Left lung (tissue), 10 donors: ENCODE results near the gene NRG3. TPM values are rescaled to one million over a fixed set of nuclear protein-coding genes. Genes with fewer than 3 reads are reported as not detected.

Source experiments
- ATAC-seq: fragments of 200-7000 bp; cut with Tn5 transposase; one replicate; pipeline ENCODE4 v1.9.1; 2020; ENCODE audit warnings: moderate library complexity
- DNase-seq, 4 donors: peaks; one replicate each; pipeline ENCODE4 v3.0.0-alpha.2; 2013 to 2020
- H3K27ac ChIP-seq, 2 donors: fragments of 200-600 bp; sonication (generic) in 1 of 2; one replicate each; pipeline versions ENCODE4 v1.5.0 to v1.8.0; 2020 to 2021
- H3K27me3 ChIP-seq, 2 donors: fragments of 200-600 bp; sonication (generic) in 1 of 2; one replicate each; pipeline versions ENCODE4 v1.5.0 to v1.8.0; 2020 to 2021
- H3K36me3 ChIP-seq, 2 donors: fragments of 200-600 bp; sonication (generic) in 1 of 2; one replicate each; pipeline versions ENCODE4 v1.5.0 to v1.8.0; 2020 to 2021
- H3K4me1 ChIP-seq, 2 donors: fragments of 200-600 bp; one replicate each; pipeline ENCODE4 v1.8.0; 2021
- H3K4me3 ChIP-seq, 2 donors: fragments of 200-600 bp; sonication (generic) in 1 of 2; one replicate each; pipeline versions ENCODE4 v1.5.0 to v1.8.0; 2020 to 2021; ENCODE audit warnings: mild to moderate bottlenecking in 1 of 2
- H3K9me3 ChIP-seq, 2 donors: fragments of 200-600 bp; sonication (generic) in 1 of 2; one replicate each; pipeline versions ENCODE4 v1.5.0 to v1.8.0; 2020 to 2021
- intact Hi-C, 2 donors: fragments of 100-400 bp; cut with DNase I; formaldehyde crosslinking; loops; one replicate each; pipeline versions ENCODE4 v1.11.2 to v1.14.2; 2022
- polyA plus RNA-seq, 6 donors: library from polyadenylated mRNA; unstranded; fragments of 120-200 nt; gene quantifications; one replicate each; pipeline ENCODE4 v1.2.1, GENCODE V29; 2013; ENCODE audit not compliant: insufficient read length in 6 of 6
- total RNA-seq, 2 donors: library from RNA; stranded (reverse); fragmentation: NEBNext Ultra II Directional; extraction: Animal tissue kit (Norgen Biotek cat#: 25700); gene quantifications; one replicate each; pipeline ENCODE4 v1.2.1, GENCODE V29; 2021
- TF ChIP-seq, protein P1 (sequence below), 2 donors: fragments of 200-600 bp; sonication (generic) in 1 of 2; IDR thresholded peaks; one replicate each; pipeline versions ENCODE4 v1.5.0 to v1.8.0; 2021; ENCODE audit warnings: antibody characterized with exemption in 2 of 2
- donor health status: DM: no; HTN: yes; CAD: no.
- donor health status: DM: no; HTN: no; CAD: no.

The NRG3 gene
- total and polyA plus RNA-seq, 8 donors: 1.0 to 1.7 (median 1.1) TPM

DNA sequence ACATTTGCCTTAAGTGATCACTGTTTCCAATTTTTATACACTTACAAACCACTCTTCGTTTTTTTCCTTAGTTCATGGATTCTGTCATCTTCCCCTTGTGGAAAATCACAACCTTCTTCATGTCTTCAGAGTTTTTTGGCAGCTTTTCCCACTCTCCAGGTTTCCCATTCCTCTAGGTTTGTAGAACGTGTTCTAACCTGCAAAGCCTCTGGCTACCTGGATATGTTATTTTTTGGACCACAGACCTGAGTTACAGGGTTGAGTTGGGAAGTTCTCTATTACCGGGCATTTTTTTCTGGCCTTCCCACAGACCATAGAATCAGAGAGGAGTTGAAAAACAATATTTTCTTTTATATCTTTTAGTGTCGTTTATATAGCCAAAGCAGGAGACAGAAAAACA lies 30.2 kb downstream of the NRG3 start:
- DNase-seq (no peak), ATAC-seq (no peak)
- H3K9me3 ChIP-seq: no peaks in the 10 kb centered on the region

DNA sequence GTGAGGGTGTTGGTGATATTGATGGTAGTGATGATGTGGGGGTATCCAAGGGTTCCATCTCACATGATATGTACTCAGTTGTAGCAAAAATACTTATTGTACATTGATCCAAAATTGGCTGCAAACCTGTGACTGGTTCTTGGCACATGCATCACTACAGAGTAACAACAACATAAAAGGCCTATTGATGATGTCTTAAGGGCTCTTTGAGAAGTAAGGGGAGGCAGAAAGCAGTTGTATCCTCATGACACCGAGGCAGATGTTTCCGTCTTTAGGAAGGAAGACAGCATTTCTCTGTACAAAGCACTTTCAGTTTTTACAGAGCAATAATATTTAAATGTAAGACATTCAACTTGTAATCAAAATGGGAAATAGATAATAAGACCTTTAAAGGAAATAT lies 34.5 kb downstream of the NRG3 start:
- Histone ChIP-seq H3K4me3 (no peak overlapping the region), H3K36me3 (no peaks in the 10 kb centered on the region), H3K27me3 (no peaks in the 10 kb centered on the region), H3K9me3 (no peaks in the 10 kb centered on the region), H3K27ac (no peak overlapping the region), H3K4me1 (no peaks in the 10 kb centered on the region)
- intact Hi-C loops: no loop called here
- ATAC-seq (no peak), DNase-seq (no peak)
- TF ChIP-seq, protein P1, sequence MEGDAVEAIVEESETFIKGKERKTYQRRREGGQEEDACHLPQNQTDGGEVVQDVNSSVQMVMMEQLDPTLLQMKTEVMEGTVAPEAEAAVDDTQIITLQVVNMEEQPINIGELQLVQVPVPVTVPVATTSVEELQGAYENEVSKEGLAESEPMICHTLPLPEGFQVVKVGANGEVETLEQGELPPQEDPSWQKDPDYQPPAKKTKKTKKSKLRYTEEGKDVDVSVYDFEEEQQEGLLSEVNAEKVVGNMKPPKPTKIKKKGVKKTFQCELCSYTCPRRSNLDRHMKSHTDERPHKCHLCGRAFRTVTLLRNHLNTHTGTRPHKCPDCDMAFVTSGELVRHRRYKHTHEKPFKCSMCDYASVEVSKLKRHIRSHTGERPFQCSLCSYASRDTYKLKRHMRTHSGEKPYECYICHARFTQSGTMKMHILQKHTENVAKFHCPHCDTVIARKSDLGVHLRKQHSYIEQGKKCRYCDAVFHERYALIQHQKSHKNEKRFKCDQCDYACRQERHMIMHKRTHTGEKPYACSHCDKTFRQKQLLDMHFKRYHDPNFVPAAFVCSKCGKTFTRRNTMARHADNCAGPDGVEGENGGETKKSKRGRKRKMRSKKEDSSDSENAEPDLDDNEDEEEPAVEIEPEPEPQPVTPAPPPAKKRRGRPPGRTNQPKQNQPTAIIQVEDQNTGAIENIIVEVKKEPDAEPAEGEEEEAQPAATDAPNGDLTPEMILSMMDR (IDR thresholded peaks at IDR 0.05): no peak

More for the DNA sequence above, 30.2 kb downstream of the NRG3 start:
- TF ChIP-seq, protein P1 (IDR thresholded peaks at IDR 0.05): no peak
- no peak overlapping the region for H3K4me3 ChIP-seq
- H3K4me1 ChIP-seq: no peaks in the 10 kb centered on the region
- H3K36me3 ChIP-seq: no peaks in the 10 kb centered on the region
- no peak overlapping the region for H3K27ac ChIP-seq
- intact Hi-C loops: no loop called here
- no peaks in the 10 kb centered on the region for H3K27me3 ChIP-seq

DNA sequence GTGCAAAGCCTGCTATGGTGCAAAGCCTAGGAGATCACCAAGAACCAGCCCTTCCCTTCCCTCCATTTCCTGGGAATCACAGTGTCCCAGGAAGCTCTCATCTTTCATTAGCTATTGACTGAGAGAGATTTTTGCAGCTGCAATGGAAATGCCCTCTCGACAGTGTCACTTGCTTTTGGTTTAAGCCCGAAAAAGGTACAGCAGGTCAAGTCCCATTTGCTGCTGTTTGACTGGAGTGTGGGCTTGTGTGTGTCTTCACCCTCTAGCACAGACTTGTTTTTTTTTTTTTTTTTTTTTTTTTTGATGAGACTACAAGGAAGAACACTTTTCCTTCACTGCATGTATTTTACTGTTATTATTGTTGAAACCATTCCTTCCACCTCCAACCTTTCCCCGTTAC lies 36.3 kb downstream of the NRG3 start:
- Histone ChIP-seq H3K27ac (no peak overlapping the region), H3K36me3 (no peaks in the 10 kb centered on the region), H3K4me3 (no peak overlapping the region), H3K27me3 (no peaks in the 10 kb centered on the region), H3K4me1 (no peaks in the 10 kb centered on the region), H3K9me3 (no peaks in the 10 kb centered on the region)
- TF ChIP-seq, protein P1 (IDR thresholded peaks at IDR 0.05): no peak
- DNase-seq (no peak), ATAC-seq (no peak)
- intact Hi-C loops: no loop called here

DNA sequence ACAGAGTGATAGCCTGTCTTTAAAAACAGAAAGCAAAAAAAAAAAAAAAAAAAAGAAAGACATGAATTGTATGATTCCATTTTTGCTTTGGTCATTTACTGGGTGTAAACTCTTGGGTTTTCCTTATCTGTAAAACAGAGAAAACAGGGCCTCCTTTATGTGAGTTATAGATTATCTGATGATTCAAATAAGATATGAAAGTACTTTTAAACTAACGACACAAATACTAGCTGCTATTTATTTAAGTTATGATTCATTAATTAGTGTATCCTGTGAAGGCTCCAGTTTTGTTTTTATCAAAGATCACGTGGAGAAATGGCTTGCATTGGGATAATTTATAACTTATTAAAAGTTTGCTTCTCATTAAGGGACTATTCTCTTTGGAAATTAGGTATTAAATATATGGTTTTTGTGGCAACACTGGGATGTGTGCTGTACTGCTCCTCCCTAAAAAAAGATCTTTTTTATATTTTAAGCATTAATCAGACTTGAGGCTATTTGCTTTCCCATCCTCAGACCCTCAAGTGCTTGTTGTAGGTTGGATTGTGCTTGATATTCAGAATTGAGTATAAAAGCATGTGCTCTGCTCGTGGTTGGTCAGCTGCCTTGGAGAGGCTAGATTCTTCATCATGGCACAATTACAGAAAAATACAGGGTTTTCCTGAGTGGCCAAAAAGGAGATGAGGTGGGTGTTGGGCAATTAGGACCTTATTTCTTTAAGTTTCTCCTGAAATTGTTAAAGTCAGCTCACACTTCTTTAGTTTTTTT lies 39.9 kb downstream of the NRG3 start:
- H3K27ac ChIP-seq: no peak overlapping the region
- intact Hi-C loops: no loop called here
- H3K9me3 ChIP-seq: no peaks in the 10 kb centered on the region
- no peak overlapping the region for H3K4me3 ChIP-seq
- ATAC-seq: no peak
- no peaks in the 10 kb centered on the region for H3K4me1 ChIP-seq
- H3K27me3 ChIP-seq: no peaks in the 10 kb centered on the region
- TF ChIP-seq, protein P1 (IDR thresholded peaks at IDR 0.05): no peak
- no peak for DNase-seq
- H3K36me3 ChIP-seq: no peaks in the 10 kb centered on the region

DNA sequence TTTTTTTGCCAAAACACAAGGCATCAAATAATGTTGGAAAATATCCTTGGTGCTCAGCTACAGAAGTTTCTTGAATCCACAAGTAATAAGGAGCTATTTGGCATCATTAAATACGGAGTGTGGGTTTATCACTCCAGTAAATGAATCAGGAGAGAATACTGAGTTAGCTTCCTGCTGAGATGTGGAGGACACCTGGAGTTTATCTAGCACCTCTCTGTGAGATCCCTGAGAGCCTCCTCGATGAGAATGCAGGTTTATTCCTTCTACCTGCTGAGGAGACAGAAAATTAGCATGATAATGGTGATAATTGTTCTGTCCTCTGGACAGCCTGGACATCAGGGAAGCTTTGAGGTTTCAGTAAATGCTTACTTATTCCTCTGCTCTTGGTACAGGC lies 40.5 kb downstream of the NRG3 start:
- Histone ChIP-seq H3K36me3 (no peaks in the 10 kb centered on the region), H3K9me3 (no peaks in the 10 kb centered on the region), H3K27ac (no peak overlapping the region), H3K27me3 (no peaks in the 10 kb centered on the region), H3K4me1 (no peaks in the 10 kb centered on the region), H3K4me3 (no peak overlapping the region)
- ATAC-seq: no peak
- intact Hi-C loops: no loop called here
- TF ChIP-seq, protein P1 (IDR thresholded peaks at IDR 0.05): no peak
- DNase-seq: no peak
